Esophagus squamous epithelium (tissue), 4 donors: ENCODE results near the gene NXN.

Source experiments
- POLR2A ChIP-seq, 4 donors: fragments of 450-650 bp; IDR thresholded peaks; one replicate each; pipeline ENCODE4 v1.6.1; 2017; ENCODE audit warnings: antibody characterized with exemption in 4 of 4, mild to moderate bottlenecking in 4 of 4, moderate library complexity in 3 of 4
- TF ChIP-seq, protein P1 (sequence below), 6 experiments: fragments of 450-650 bp in 4 of 6; fragments of 200-600 bp in 2 of 6; sonication (generic) in 2 of 6; IDR thresholded peaks; one replicate each; pipeline ENCODE4 v1.5.1; 2016 to 2019; ENCODE audit warnings: antibody characterized with exemption in 6 of 6, mild to moderate bottlenecking in 4 of 6, moderate library complexity in 4 of 6

- TF ChIP-seq, protein P1, sequence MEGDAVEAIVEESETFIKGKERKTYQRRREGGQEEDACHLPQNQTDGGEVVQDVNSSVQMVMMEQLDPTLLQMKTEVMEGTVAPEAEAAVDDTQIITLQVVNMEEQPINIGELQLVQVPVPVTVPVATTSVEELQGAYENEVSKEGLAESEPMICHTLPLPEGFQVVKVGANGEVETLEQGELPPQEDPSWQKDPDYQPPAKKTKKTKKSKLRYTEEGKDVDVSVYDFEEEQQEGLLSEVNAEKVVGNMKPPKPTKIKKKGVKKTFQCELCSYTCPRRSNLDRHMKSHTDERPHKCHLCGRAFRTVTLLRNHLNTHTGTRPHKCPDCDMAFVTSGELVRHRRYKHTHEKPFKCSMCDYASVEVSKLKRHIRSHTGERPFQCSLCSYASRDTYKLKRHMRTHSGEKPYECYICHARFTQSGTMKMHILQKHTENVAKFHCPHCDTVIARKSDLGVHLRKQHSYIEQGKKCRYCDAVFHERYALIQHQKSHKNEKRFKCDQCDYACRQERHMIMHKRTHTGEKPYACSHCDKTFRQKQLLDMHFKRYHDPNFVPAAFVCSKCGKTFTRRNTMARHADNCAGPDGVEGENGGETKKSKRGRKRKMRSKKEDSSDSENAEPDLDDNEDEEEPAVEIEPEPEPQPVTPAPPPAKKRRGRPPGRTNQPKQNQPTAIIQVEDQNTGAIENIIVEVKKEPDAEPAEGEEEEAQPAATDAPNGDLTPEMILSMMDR (IDR thresholded peaks at IDR 0.05) = no peak
- TF ChIP-seq POLR2A (IDR thresholded peaks at IDR 0.05) = no peak
These were observed 3.3 kb downstream of the NXN start for GRCh38 chr17:976312-976711.
